DOHH2 (cell line): ENCODE data around the gene CNTNAP2.

Experiments
- H3F3A ChIP-seq: fragments of 200-600 bp; sonication (generic), shearing (Covaris generic); 2 replicates; pipeline ENCODE4 v1.6.0; 2016; ENCODE audit warnings: antibody characterized with exemption, mild to moderate bottlenecking; ENCODE audit not compliant: control insufficient read depth, insufficient read depth
- H3K27ac ChIP-seq: fragments of 200-600 bp; sonication (generic); 2 replicates; pipeline ENCODE4 v1.5.1; 2014; ENCODE audit warnings: low read depth, mild to moderate bottlenecking, low read length, moderate library complexity
- H3K27me3 ChIP-seq: fragments of 200-600 bp; sonication (generic); 2 replicates; pipeline ENCODE4 v1.6.1; 2014; ENCODE audit warnings: mild to moderate bottlenecking, low read length, mixed read lengths; ENCODE audit not compliant: control insufficient read depth
- H3K36me3 ChIP-seq: fragments of 200-600 bp; sonication (generic); 2 replicates; pipeline ENCODE4 v1.6.1; 2014; ENCODE audit warnings: mild to moderate bottlenecking, low read length, moderate library complexity, mixed read lengths; ENCODE audit not compliant: control insufficient read depth
- H3K4me1 ChIP-seq: fragments of 200-600 bp; sonication (generic); 2 replicates; pipeline ENCODE4 v1.6.1; 2014; ENCODE audit warnings: mild to moderate bottlenecking, low read length, mixed read lengths; ENCODE audit not compliant: control insufficient read depth
- H3K4me2 ChIP-seq: fragments of 200-600 bp; sonication (generic); 2 replicates; pipeline ENCODE4 v1.6.0; 2014; ENCODE audit warnings: mild to moderate bottlenecking, low read length, moderate library complexity
- H3K4me3 ChIP-seq: fragments of 200-600 bp; sonication (generic); 2 replicates; pipeline ENCODE4 v1.5.1; 2014; ENCODE audit warnings: mild to moderate bottlenecking, low read length, mixed read lengths
- H3K79me2 ChIP-seq: fragments of 200-600 bp; sonication (generic); 2 replicates; pipeline ENCODE4 v1.6.1; 2014; ENCODE audit warnings: mild to moderate bottlenecking, low read length, mixed read lengths; ENCODE audit not compliant: control insufficient read depth
- H3K9me2 ChIP-seq: fragments of 200-600 bp; sonication (generic); replicated peaks from 2 replicates; pipeline ENCODE4 v1.6.1; 2014; ENCODE audit warnings: mild to moderate bottlenecking, low read length, mixed read lengths; ENCODE audit not compliant: control insufficient read depth
- H3K9me3 ChIP-seq: fragments of 200-600 bp; sonication (generic); 2 replicates; pipeline ENCODE4 v1.6.1; 2014; ENCODE audit warnings: antibody characterized with exemption, low read length, mixed read lengths; ENCODE audit not compliant: control insufficient read depth, insufficient read depth
- H4K20me1 ChIP-seq: fragments of 200-600 bp; sonication (generic); 2 replicates; pipeline ENCODE4 v1.6.0; 2014; ENCODE audit warnings: low read depth, mild to moderate bottlenecking, antibody characterized with exemption, low read length, moderate library complexity; ENCODE audit not compliant: control insufficient read depth, insufficient read depth
- EZH2phosphoT487 ChIP-seq: fragments of 200-600 bp; sonication (generic); IDR thresholded peaks from 2 replicates; pipeline ENCODE4 v1.6.1; 2017; ENCODE audit warnings: borderline replicate concordance, mild to moderate bottlenecking, antibody characterized with exemption, low read length, moderate library complexity, mixed read lengths
- TF ChIP-seq, protein P1 (sequence below): fragments of 200-600 bp; sonication (generic); IDR thresholded peaks from one replicate; pipeline ENCODE4 v1.5.1; 2014; ENCODE audit warnings: antibody characterized with exemption, mild to moderate bottlenecking, low read depth, low read length; ENCODE audit not compliant: poor library complexity, severe bottlenecking

Gene CNTNAP2

DNA sequence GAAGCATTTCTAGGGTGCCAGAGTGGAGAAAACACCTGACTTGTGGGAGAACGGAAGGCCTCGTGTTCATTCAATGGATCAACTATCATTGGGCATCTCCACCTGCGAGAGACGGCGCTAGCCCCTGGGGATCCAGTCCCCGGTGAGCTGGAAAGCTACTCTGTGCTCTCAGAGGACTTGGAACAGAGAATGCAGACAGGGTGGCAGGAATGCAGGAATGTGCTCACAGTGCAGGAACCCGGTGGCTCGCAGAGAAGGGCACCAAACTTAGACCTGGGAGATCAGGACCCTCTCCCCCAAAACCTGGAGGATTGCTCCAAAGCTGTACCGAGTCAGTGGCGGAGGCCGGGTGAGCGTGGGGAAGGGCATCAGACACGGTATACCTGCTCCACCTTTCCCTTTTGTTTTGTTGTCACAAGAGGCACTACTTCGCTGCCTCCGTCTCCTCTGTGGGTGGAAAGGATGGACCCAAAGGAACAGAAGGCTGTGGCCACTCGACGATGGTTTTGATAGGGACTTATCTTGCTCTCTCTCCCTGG, 1905.0 kb downstream of the CNTNAP2 start:
- Histone ChIP-seq H3K36me3 (no peaks in the 10 kb centered on the region), H4K20me1 (no peaks in the 10 kb centered on the region), H3K27me3 (no peaks in the 10 kb centered on the region), H3K79me2 (no peaks in the 10 kb centered on the region), H3F3A (no peaks in the 10 kb centered on the region), H3K4me3 (no peak overlapping the region), H3K9me2 (no peaks in the 10 kb centered on the region), H3K27ac (no peak overlapping the region), H3K4me2 (no peak overlapping the region), H3K9me3 (no peaks in the 10 kb centered on the region), H3K4me1 (no peaks in the 10 kb centered on the region)
- TF ChIP-seq, protein P1, sequence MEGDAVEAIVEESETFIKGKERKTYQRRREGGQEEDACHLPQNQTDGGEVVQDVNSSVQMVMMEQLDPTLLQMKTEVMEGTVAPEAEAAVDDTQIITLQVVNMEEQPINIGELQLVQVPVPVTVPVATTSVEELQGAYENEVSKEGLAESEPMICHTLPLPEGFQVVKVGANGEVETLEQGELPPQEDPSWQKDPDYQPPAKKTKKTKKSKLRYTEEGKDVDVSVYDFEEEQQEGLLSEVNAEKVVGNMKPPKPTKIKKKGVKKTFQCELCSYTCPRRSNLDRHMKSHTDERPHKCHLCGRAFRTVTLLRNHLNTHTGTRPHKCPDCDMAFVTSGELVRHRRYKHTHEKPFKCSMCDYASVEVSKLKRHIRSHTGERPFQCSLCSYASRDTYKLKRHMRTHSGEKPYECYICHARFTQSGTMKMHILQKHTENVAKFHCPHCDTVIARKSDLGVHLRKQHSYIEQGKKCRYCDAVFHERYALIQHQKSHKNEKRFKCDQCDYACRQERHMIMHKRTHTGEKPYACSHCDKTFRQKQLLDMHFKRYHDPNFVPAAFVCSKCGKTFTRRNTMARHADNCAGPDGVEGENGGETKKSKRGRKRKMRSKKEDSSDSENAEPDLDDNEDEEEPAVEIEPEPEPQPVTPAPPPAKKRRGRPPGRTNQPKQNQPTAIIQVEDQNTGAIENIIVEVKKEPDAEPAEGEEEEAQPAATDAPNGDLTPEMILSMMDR, result no peak
- TF ChIP-seq EZH2phosphoT487, result no peak

GRCh38 chr7:148022832-148023231, 1906.2 kb downstream of the CNTNAP2 start:
- H3K79me2 ChIP-seq, result no peaks in the 10 kb centered on the region
- no peak overlapping the region for H3K4me3 ChIP-seq
- no peaks in the 10 kb centered on the region for H3K9me3 ChIP-seq
- H3K36me3 ChIP-seq, result no peaks in the 10 kb centered on the region
- no peaks in the 10 kb centered on the region for H3F3A ChIP-seq
- no peaks in the 10 kb centered on the region for H3K4me1 ChIP-seq
- H3K9me2 ChIP-seq, result no peaks in the 10 kb centered on the region
- H3K4me2 ChIP-seq, result no peak overlapping the region
- no peak overlapping the region for H3K27ac ChIP-seq
- no peaks in the 10 kb centered on the region for H3K27me3 ChIP-seq
- TF ChIP-seq, protein P1, result no peak
- no peak for TF ChIP-seq EZH2phosphoT487
- H4K20me1 ChIP-seq, result no peaks in the 10 kb centered on the region

- Histone ChIP-seq H3K27ac (no peak overlapping the region), H3K79me2 (no peaks in the 10 kb centered on the region), H3K4me2 (no peak overlapping the region), H4K20me1 (no peaks in the 10 kb centered on the region), H3K9me2 (no peaks in the 10 kb centered on the region), H3F3A (no peaks in the 10 kb centered on the region), H3K4me1 (no peaks in the 10 kb centered on the region), H3K4me3 (no peak overlapping the region), H3K27me3 (no peaks in the 10 kb centered on the region), H3K9me3 (no peaks in the 10 kb centered on the region), H3K36me3 (no peaks in the 10 kb centered on the region)
- TF ChIP-seq, protein P1, result no peak
- no peak for TF ChIP-seq EZH2phosphoT487
Measured at GRCh38 chr7:148026713-148027112, 1910.1 kb downstream of the CNTNAP2 start.
